Stimulated activated CD8-positive, alpha-beta memory T cell treated with anti-CD3 and anti-CD28 coated beads, Interleukin-15, amount 100 ng/mL, for 4 hours (primary cell): ENCODE data around the gene EGFL8.
"Not testable (repeated sequence)": the region's sequence is repeated elsewhere in the genome, so short reads cannot be mapped to it uniquely, and the experiment has no call there.

ENCODE experiments used
- DNase-seq, 2 donors: peaks; one replicate each; pipeline ENCODE4 v3.0.0-alpha.2; 2020; ENCODE audit warnings: low read depth in 2 of 2

The EGFL8 gene

GRCh38 chr6:32164295-32164694 is at the start of gene EGFL8:
Gene EGFL8, plus strand, starts transcription at chr6:32164595. Its CDS starts 1,571 bp downstream, at chr6:32166166.
- no peak for DNase-seq

DNA sequence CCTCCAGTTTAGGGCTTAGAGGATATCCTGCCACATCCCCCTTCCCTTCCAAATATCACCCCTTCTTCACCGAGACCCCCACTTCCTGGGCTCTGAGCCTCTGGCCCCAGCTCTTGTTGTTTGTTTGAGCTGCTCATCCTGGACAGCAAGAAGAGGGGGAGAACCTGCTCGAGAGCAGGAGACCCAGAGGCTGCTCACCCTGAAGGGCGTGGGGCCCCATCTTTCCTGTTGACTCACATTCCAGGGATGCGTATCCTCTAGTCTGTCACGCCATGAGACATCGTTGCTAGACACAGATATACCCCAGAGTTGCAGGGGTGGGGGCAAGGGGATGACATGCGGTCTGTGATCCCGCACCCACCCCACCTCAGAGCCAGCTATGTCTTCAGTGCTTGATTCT is 49.6 kb upstream of the EGFL8 start:
- no peak for DNase-seq

DNA sequence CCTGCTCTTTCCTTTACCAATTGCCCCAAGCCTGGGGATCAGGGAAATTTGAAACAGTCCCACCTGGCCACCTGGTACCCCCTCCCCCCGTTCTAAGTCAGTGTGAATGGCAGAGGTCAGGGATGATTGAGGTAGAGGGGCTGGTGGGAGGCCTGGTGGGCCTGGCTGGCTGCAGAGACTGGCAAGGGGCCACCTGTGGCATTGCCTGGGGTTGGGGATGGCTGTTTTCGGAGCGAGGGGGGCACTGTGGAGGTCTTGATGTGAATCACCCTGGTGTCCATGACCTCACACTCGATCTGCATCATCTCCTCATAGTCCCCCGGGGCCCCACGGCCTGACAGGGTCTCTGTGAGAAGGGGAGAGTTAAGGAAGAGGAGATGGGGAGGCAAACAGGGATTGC is 48.8 kb upstream of the EGFL8 start:
- DNase-seq, result no peak

GRCh38 chr6:32116674-32117073 is 47.7 kb upstream of the EGFL8 start:
- DNase-seq, result no peak

- no peak for DNase-seq
Observed at GRCh38 chr6:32117461-32117860, 46.9 kb upstream of the EGFL8 start.

GRCh38 chr6:32118782-32119628 is 45.4 kb upstream of the EGFL8 start:
- peak in 1 of 2 donors; percentile 47 for DNase-seq

- DNase-seq, result no peak
Observed at GRCh38 chr6:32120573-32121059, 43.8 kb upstream of the EGFL8 start.

DNA sequence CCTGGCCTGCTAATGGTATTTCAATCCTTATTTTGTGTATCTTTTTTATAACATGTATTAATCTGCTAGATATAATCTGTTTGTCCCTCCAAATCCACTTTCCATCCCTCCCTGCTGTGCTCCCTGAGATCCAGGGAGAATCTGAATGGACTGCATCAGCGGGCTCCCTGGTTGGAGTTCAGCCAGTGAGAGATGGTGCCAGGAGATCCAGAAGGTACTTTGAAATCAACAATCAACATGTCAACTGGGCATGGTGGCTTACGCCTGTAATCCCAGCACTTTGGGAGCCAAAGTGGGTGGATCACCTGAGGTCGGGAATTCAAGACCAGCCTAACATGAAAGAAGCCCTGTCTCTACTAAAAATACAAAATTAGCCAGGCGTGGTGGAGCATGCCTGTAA is 40.7 kb upstream of the EGFL8 start:
- DNase-seq, result no peak

DNA sequence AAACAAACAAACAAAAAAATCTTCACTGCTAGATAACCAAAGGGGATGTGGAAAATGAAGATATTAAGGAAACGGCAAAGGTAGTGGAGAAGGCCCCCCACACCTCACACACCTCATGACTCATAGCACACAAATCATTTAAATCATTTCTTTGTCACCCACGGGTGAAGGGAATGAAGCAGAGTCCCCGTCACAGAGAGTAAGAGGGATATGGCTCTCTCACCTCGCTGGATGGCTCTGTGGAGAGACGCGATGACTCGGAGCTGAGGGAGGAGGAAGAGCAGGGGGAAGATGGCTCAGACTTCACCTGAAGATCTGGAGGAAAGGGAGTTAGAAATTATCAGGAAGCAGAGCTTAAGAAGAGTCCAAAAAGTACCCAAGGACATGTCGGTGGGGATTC is 37.5 kb upstream of the EGFL8 start:
- no peak for DNase-seq

- DNase-seq, result no peak
Observed at GRCh38 chr6:32127409-32127716, 37.0 kb upstream of the EGFL8 start.

GRCh38 chr6:32127717-32128592 is 36.4 kb upstream of the EGFL8 start, which contains the start of gene ATF6B:
Gene ATF6B, minus strand, starts transcription at chr6:32128246. Its CDS starts 39 bp downstream, at chr6:32128207.
- peak; percentile 91 to 99 for DNase-seq

DNA sequence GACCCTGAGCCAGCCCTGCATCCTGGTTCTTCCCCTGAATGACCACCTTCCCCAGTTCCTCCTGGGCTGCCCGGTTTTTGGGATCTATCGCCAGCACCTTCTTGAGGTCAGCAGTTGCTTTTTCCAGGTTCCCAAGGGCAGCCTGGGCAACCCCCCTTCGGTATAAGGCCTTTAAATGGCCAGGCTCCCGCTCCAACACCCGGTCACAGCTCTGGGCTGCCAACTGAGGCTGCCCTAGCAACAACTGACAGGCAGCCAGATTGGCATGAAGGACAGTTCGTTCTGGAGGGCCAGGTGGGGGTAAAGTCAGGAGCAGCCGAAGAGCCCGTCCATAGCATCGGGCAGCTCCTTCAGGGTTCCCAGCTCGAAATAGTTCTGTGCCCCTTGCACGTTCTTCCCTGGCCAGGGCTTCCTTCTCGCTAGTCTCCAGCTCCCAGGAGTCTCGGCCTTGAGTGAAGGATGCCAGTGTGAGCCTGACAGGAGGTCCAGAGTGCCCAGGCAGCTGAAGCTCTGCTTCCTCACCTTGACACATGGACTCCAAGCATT is 35.6 kb upstream of the EGFL8 start:
- DNase-seq, result no peak

- DNase-seq, result no peak
Observed at GRCh38 chr6:32129297-32130088, 34.9 kb upstream of the EGFL8 start.

GRCh38 chr6:32131439-32131948 is 32.9 kb upstream of the EGFL8 start:
- no peak for DNase-seq

- DNase-seq, result no peak
Observed at GRCh38 chr6:32132110-32132509, 32.3 kb upstream of the EGFL8 start.

DNA sequence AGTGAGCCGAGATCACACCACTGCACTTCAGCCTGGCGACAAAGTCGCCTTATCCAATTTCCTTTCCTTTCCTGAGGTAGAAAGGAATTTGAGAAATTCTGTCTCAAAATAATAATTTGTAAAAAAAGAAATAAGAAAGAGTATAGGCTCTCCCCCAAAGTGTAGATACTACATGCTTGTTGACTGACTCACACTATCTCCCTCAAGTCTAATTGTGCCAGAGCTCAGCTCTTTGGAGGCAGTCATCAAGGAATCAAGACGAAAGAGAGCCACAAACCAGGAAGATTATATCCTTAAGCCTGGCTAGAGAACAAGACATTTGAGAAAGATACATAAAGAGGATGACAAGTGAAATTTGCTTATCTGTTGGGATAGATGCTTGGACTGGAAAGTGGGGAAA is 30.6 kb upstream of the EGFL8 start:
- DNase-seq, result no peak

DNA sequence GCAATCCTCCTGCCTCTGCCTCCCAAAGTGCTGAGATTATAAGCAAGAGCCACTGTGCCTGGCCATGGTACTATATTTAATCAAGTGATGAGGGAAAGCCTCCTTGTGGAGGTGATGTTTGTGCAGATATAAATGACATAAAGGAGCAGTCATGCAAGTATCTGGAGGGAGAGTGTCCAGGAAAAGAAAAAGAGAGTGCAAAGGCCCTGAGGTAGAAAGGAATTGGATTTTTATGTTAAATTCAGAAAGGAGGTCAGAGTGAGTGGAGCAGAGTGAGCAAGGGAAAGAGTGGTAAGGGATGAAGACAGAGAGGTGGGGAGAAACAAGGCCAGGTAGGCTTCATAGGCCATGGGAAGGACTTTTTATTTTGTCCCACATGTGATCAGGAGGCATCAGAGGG is 26.9 kb upstream of the EGFL8 start:
- no peak for DNase-seq

- DNase-seq, result no peak
Observed at GRCh38 chr6:32139590-32139989, 24.8 kb upstream of the EGFL8 start.

DNA sequence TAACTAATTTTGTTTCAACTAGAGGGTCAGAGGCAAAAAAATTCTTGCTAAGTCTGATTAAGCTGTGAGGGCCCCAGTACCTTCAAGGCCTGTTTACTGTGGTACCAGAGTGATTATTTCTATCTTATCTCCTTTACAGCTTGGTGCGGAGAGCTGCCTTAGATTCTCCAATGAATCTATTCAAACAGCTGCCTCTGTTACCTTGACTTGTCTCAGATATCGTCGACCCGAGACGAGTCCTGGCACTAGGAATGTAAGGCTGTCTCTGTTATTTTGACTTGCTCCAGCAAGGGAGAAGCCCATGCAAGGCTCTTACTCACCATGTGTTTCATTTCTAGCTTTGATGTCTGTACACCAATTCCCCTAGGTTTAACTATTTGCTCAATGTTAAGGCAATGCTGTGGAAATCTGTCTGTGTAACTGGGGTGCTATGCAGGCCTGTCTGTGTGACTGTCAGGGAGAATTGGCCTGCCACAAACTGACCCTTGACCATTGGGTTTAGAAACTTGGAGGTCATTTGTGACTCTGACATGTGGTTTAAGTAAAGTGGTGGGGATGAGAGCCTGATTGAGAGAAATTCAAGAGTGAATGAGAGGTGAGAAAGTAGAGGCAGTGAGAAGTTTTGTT is 23.9 kb upstream of the EGFL8 start:
- DNase-seq, result no peak

DNA sequence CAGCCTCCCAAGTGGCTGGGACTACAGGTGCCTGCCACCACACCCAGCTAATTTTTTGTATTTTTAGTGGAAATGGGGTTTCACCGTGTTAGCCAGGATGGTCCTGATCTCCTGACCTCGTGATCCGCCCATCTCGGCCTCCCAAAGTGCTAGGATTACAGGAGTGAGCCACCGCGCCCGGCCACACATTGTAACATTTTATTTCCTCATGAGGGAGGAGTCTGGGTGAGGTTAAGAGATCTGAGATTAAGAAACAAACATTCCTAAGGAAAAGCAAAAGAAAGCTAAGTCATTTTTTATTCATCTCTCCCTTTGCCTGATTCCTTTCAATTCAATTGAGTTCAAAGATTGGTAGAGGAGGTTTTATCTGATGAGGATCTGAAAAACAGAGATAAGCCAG is 20.2 kb upstream of the EGFL8 start:
- DNase-seq, result not testable (repeated sequence)

DNA sequence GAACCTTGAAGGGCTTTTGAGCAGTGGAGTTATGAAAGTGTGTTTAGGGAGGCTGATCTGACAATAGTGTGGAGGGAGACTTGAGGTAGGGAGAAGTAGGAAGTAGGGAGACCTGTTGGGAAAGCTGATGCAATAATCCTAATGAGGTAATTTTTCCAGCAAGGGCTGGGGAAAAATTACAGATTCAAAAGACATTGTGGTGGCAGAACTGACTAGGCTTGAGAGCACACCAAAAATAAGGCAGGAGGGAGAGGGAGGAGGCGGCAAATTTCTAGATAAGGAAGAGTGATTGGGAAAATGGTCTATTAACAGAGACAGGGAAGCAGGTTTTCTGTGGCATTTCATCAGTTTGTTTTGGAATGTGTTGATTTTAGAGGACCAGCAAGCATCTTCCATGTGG is 18.1 kb upstream of the EGFL8 start:
- no peak for DNase-seq
